HCT116 (cell line): ENCODE results near the gene FOXP2.

Experiments
- CEBPB ChIP-seq: IDR thresholded peaks from 2 replicates; pipeline ENCODE4 v1.6.1; 2012; ENCODE audit warnings: low read depth
- CTCF ChIP-seq, 3 experiments: fragments of 200-600 bp in 1 of 3; sonication (generic) in 1 of 3; IDR thresholded peaks in 2 of 3; conservative IDR thresholded peaks in 1 of 3; 2 replicates each; pipeline ENCODE4 v1.5.1; 2012 to 2017; ENCODE audit warnings: low read depth in 2 of 3, low read length in 2 of 3, antibody characterized with exemption in 1 of 3, borderline replicate concordance in 1 of 3, control low read depth in 1 of 3, mild to moderate bottlenecking in 1 of 3, mixed read lengths in 1 of 3, mixed run types in 1 of 3, moderate library complexity in 1 of 3; ENCODE audit not compliant: insufficient read depth in 1 of 3
- EGR1 ChIP-seq: IDR thresholded peaks from 2 replicates; pipeline ENCODE4 v1.6.1; 2012; ENCODE audit warnings: low read depth
- EZH2 ChIP-seq: fragments of 200-600 bp; sonication (generic); IDR thresholded peaks from 2 replicates; pipeline ENCODE4 v1.6.1; 2017; ENCODE audit warnings: antibody characterized with exemption, mixed run types
- POLR2A ChIP-seq: IDR thresholded peaks from 2 replicates; pipeline ENCODE4 v1.7.0; 2011; ENCODE audit warnings: borderline replicate concordance; ENCODE audit not compliant: insufficient read depth, insufficient read length; ENCODE audit errors: extremely low read depth
- POLR2AphosphoS5 ChIP-seq: IDR thresholded peaks from 2 replicates; pipeline ENCODE4 v1.6.1; 2011; ENCODE audit warnings: mild to moderate bottlenecking, low read depth, low read length, moderate library complexity
- REST ChIP-seq: IDR thresholded peaks from 2 replicates; pipeline ENCODE4 v1.6.1; 2012; ENCODE audit warnings: low read depth
- YY1 ChIP-seq: IDR thresholded peaks from 2 replicates; pipeline ENCODE4 v1.6.1; 2011; ENCODE audit warnings: low read length, low read depth, moderate library complexity, mild to moderate bottlenecking; ENCODE audit not compliant: insufficient replicate concordance; ENCODE audit errors: extremely low read depth

GRCh38 chr7:114590298-114590697 is 175.7 kb downstream of the FOXP2 start:
- no peak for TF ChIP-seq CTCF (IDR thresholded peaks at IDR 0.05 in 2 of 3, conservative IDR thresholded peaks at IDR 0.05 in 1 of 3; ENCODE audit: borderline replicate concordance in 1 of 3, insufficient read depth in 1 of 3, low read depth in 2 of 3, low read length in 2 of 3)
- no peak for TF ChIP-seq POLR2AphosphoS5
- no peak for TF ChIP-seq EZH2
- TF ChIP-seq REST, result no peak
- no peak for TF ChIP-seq POLR2A
- TF ChIP-seq CEBPB, result no peak
- TF ChIP-seq EGR1, result no peak
- no peak for TF ChIP-seq YY1
